Vagina (tissue), 2 donors: ENCODE measurements around the gene SHFL.

ENCODE experiments used
- CTCF ChIP-seq, 3 experiments: fragments of 450-650 bp in 2 of 3; fragments of 200-600 bp in 1 of 3; sonication (generic) in 1 of 3; IDR thresholded peaks; one replicate each; pipeline ENCODE4 v1.5.1; 2017 to 2019; ENCODE audit warnings: antibody characterized with exemption in 3 of 3, mild to moderate bottlenecking in 2 of 3, moderate library complexity in 2 of 3
- POLR2A ChIP-seq, 2 donors: fragments of 450-650 bp; IDR thresholded peaks; one replicate each; pipeline ENCODE4 v1.6.1; 2017; ENCODE audit warnings: antibody characterized with exemption in 2 of 2, mild to moderate bottlenecking in 2 of 2, moderate library complexity in 2 of 2

DNA sequence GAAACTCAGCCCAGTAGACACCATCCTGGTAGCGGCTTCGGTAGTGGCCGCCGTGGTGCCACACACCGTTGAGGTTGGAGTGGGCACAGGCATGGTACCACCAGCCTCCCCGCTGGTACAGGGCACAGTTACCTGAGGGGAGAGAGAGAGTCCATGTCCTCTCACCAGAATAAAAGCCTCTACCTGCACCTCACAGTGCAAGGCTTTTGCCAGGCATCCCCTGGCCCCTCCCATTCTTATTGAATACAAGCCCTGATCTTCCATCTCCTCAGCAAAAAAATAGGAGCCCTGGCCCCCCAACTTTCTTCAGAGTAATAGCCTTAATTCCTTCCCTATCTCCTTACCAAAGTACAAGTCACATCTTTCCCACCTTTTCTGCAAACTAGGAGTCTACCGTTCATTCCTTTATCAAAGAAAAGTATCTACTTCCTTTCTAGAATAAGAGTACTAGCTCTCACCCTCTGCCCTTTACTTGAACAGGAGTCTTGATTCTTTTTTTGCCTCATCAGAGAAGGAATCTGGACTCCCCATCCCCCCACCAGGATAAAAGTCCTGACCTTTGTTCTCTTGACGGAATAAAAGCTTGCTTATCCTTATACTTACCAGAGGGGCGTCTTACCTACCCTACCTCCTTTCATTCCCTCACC lies 6.7 kb downstream of the SHFL start:
- TF ChIP-seq CTCF (IDR thresholded peaks at IDR 0.05) (no peak), POLR2A (IDR thresholded peaks at IDR 0.05) (no peak)
